Colonic mucosa (tissue), 4 donors: ENCODE results near the gene UCN2. TPM values are rescaled to one million over a fixed set of nuclear protein-coding genes. Genes with fewer than 3 reads are reported as not detected.

Source experiments
- DNase-seq: peaks from one replicate; pipeline ENCODE4 v3.0.0-alpha.2; 2020
- H3K27ac ChIP-seq: fragments of 200-600 bp; one replicate; pipeline ENCODE4 v1.8.0; 2021
- H3K27me3 ChIP-seq: fragments of 200-600 bp; one replicate; pipeline ENCODE4 v1.8.0; 2021
- H3K36me3 ChIP-seq: fragments of 200-600 bp; one replicate; pipeline ENCODE4 v1.8.0; 2021
- H3K4me1 ChIP-seq: fragments of 200-600 bp; one replicate; pipeline ENCODE4 v1.8.0; 2021; ENCODE audit warnings: mild to moderate bottlenecking
- H3K4me3 ChIP-seq: fragments of 200-600 bp; one replicate; pipeline ENCODE4 v1.8.0; 2021
- H3K9ac ChIP-seq, 2 donors: one replicate each; pipeline ENCODE4 v1.7.0; 2013; ENCODE audit warnings: control low read depth in 2 of 2, low read depth in 2 of 2, low read length in 2 of 2
- H3K9me3 ChIP-seq: fragments of 200-600 bp; one replicate; pipeline ENCODE4 v1.8.0; 2021
- CTCF ChIP-seq: fragments of 200-600 bp; IDR thresholded peaks from one replicate; pipeline ENCODE4 v1.8.0; 2022; ENCODE audit warnings: antibody characterized with exemption, mild to moderate bottlenecking
- intact Hi-C: fragments of 100-400 bp; cut with DNase I; formaldehyde crosslinking; loops from one replicate; pipeline ENCODE4 v1.14.1; 2022
- total RNA-seq, 2 donors: library from RNA; stranded (reverse); fragmentation: NEBNext Ultra II Directional in 1 of 2; extraction: Animal tissue kit (Norgen Biotek cat#: 25700) in 1 of 2; gene quantifications; one replicate each; pipeline ENCODE4 v1.2.1, GENCODE V29; 2021
- donor health status: healthy.
- donor health status: DM: no; HTN: no; CAD: no.
- donor health status: DM: no; HTN: no; CAD: no.

UCN2 gene
- total RNA-seq, 2 donors from 2014 or later: not detected

DNA sequence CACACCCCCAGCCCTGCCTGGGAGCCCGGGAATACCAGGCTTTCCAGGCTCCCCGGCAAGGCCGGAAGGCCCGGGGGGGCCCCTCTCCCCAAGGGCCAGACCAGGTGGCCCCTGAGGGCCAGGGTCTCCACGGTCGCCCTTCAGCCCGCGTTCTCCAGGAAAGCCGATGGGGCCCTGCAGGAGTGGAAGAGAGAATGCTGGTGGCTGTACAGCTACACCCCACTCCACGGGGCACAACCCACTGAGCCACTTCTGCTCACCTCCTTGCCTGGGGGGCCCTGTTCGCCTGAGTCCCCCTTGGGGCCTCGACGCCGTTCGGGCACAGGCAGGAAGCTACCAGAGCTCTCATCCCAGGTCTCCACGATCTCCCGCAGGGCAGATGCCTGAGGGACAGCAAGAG lies 11.8 kb upstream of the UCN2 start:
- H3K4me1 ChIP-seq: no peaks in the 10 kb centered on the region
- no peaks in the 10 kb centered on the region for H3K9me3 ChIP-seq
- H3K4me3 ChIP-seq: no peak overlapping the region
- no peak overlapping the region for H3K9ac ChIP-seq
- no peaks in the 10 kb centered on the region for H3K36me3 ChIP-seq
- H3K27ac ChIP-seq: no peak overlapping the region
- H3K27me3 ChIP-seq: no peaks in the 10 kb centered on the region
- intact Hi-C loops: no loop called here
- no peak for TF ChIP-seq CTCF
- DNase-seq: no peak

DNA sequence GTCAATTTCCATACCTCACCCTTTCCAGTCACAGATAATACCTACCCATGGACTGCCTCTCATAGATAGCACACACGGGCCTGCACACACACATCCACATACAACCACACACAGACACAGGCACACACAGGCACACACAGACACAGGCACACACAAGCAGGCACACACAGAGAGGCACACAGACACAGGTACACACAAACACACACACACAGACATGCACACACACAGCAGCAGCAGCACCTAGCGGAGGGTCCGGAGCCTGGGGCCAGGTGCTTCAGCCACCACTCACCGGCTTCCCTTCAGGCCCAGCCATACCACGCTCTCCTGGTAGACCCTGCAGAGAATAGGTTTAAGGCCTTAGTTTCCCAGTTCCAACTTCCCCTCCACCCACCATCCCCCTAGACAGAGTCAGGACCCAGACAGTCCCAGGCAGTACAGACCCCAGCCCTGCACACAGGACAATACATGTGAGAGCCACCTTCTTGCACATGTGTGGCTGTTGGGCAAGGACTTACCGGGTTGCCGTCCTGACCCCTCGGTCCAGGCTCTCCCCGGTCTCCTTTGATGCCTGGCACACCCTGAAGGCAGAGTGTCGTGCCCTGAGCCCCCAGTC lies 10.5 kb upstream of the UCN2 start:
- Histone ChIP-seq H3K9ac (no peak overlapping the region), H3K4me1 (no peaks in the 10 kb centered on the region), H3K27me3 (no peaks in the 10 kb centered on the region), H3K9me3 (no peaks in the 10 kb centered on the region), H3K27ac (no peak overlapping the region), H3K36me3 (no peaks in the 10 kb centered on the region), H3K4me3 (no peak overlapping the region)
- no peak for DNase-seq
- intact Hi-C loops: no loop called here
- no peak for TF ChIP-seq CTCF

DNA sequence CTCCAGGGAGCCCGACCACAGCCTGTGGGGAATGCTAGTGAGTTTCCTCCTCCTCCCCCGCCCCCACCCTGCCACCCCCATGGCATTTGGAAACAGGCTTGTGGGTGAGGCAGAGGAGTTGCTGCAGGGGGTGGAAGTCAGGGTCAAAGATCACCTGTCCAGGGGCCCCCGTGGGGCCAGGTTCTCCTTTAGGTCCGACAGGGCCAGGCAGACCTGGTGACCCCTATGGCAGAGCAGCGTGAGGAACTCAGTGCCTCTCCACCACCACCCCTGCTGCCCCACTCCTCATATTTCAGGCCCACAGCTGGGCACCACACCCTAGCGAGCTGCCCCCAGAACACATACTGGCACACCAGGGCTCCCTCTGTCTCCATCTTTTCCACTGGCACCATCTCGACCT lies 8.9 kb upstream of the UCN2 start:
- Histone ChIP-seq H3K27me3 (no peaks in the 10 kb centered on the region), H3K9ac (no peak overlapping the region), H3K36me3 (no peaks in the 10 kb centered on the region), H3K9me3 (no peaks in the 10 kb centered on the region), H3K4me3 (no peak overlapping the region), H3K4me1 (no peaks in the 10 kb centered on the region), H3K27ac (no peak overlapping the region)
- no peak for TF ChIP-seq CTCF
- DNase-seq: no peak
- intact Hi-C loops: no loop called here

DNA sequence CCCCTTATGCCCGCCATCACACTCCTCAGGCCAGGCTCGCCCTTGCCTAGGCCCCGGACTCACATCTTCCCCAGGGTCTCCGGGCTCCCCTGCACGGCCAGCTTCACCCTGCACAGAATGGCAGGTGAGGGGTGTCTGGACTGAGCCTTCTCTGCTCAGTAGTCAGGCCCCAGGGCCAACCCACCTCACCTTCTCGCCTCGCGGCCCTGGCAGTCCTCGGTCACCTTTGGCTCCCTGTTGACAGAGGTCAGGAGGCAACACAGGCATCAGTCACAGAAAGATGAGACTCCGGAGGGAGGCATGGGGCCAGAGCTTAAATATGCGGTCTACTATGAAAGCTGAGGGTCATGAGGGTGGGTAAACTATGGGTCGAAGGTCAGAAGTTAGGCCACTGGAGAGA lies 8.4 kb upstream of the UCN2 start:
- H3K9me3 ChIP-seq: no peaks in the 10 kb centered on the region
- DNase-seq: no peak
- TF ChIP-seq CTCF: no peak
- H3K4me1 ChIP-seq: no peaks in the 10 kb centered on the region
- no peaks in the 10 kb centered on the region for H3K27me3 ChIP-seq
- intact Hi-C loops: no loop called here
- H3K36me3 ChIP-seq: no peaks in the 10 kb centered on the region
- no peak overlapping the region for H3K9ac ChIP-seq
- no peak overlapping the region for H3K4me3 ChIP-seq
- no peak overlapping the region for H3K27ac ChIP-seq

GRCh38 chr3:48569808-48570450 lies 6.3 kb upstream of the UCN2 start:
- Histone ChIP-seq H3K27ac (no peak overlapping the region), H3K9me3 (no peaks in the 10 kb centered on the region), H3K36me3 (no peaks in the 10 kb centered on the region), H3K4me3 (no peak overlapping the region), H3K27me3 (no peaks in the 10 kb centered on the region), H3K9ac (no peak overlapping the region), H3K4me1 (no peaks in the 10 kb centered on the region)
- TF ChIP-seq CTCF: no peak
- DNase-seq: no peak
- intact Hi-C loops: no loop called here
